Measurements from ENCODE around the gene FTO.

DNA sequence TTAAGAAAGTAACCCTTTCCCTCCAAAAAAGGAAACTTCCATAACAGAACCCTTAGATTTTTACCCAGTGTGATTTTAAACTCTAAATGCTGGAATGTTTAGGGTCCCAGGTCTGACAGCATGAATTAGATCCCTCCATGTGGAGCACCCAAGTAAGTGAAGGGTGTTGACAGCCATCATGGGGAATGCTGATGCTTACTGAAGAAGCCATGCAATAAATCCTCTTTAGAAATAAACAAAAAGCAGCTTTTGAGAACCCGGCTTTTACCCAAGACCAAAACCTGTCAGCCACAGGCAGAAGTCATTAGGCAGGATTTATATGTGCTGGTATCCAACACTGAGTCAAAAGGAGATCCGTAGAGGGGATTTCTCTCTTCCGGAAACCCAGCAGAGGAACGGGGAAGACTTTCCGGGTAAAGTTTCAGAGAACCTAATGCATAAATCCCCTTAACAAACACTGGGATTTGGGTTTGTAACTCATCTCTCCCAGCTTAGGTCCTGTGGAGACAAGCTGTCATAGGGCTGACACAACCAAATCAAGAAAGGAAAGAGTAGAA is 295.1 kb downstream of the FTO start:
- TF ChIP-seq, protein P1, sequence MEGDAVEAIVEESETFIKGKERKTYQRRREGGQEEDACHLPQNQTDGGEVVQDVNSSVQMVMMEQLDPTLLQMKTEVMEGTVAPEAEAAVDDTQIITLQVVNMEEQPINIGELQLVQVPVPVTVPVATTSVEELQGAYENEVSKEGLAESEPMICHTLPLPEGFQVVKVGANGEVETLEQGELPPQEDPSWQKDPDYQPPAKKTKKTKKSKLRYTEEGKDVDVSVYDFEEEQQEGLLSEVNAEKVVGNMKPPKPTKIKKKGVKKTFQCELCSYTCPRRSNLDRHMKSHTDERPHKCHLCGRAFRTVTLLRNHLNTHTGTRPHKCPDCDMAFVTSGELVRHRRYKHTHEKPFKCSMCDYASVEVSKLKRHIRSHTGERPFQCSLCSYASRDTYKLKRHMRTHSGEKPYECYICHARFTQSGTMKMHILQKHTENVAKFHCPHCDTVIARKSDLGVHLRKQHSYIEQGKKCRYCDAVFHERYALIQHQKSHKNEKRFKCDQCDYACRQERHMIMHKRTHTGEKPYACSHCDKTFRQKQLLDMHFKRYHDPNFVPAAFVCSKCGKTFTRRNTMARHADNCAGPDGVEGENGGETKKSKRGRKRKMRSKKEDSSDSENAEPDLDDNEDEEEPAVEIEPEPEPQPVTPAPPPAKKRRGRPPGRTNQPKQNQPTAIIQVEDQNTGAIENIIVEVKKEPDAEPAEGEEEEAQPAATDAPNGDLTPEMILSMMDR (IDR thresholded peaks at IDR 0.05) = no peak
- no peak for TF ChIP-seq ZFX (IDR thresholded peaks at IDR 0.05; ENCODE audit: borderline replicate concordance)
